Activated T-cell treated with anti-CD3 and anti-CD28 coated beads, Interleukin-2, amount 50 U/mL, for 24 hours (primary cell): ENCODE measurements around the gene HOXD9.

ENCODE experiments used
- DNase-seq: peaks from one replicate; pipeline ENCODE4 v3.0.0-alpha.2; 2020
- H3K27ac Mint-ChIP-seq: 2 replicates; pipeline ENCODE4 v1.8.0; 2020; ENCODE audit warnings: mild to moderate bottlenecking, mixed read lengths
- H3K27me3 Mint-ChIP-seq: 2 replicates; pipeline ENCODE4 v1.8.0; 2020; ENCODE audit warnings: mixed read lengths
- H3K36me3 Mint-ChIP-seq: 2 replicates; pipeline ENCODE4 v1.8.0; 2020; ENCODE audit warnings: low read depth, mixed read lengths
- H3K4me1 Mint-ChIP-seq: 2 replicates; pipeline ENCODE4 v1.8.0; 2020; ENCODE audit warnings: low read depth, mixed read lengths
- H3K4me3 Mint-ChIP-seq: 2 replicates; pipeline ENCODE4 v1.8.0; 2020; ENCODE audit warnings: mild to moderate bottlenecking, moderate library complexity, mixed read lengths
- H3K9me3 Mint-ChIP-seq: 2 replicates; pipeline ENCODE4 v1.8.0; 2020; ENCODE audit warnings: mixed read lengths

Gene HOXD9

GRCh38 chr2:176138923-176139660 lies 16.6 kb downstream of the HOXD9 start:
- Mint-ChIP-seq H3K4me3 (peak overlapping the region; percentile 27), H3K9me3 (no peaks in the 10 kb centered on the region), H3K4me1 (peaks cover 29% of the 10 kb centered on the region), H3K36me3 (no peaks in the 10 kb centered on the region), H3K27ac (no peak overlapping the region), H3K27me3 (peaks cover 95% of the 10 kb centered on the region)
- peak; percentile 26 for DNase-seq

GRCh38 chr2:176139661-176140512 lies 17.4 kb downstream of the HOXD9 start:
- Mint-ChIP-seq H3K4me1 (peaks cover 29% of the 10 kb centered on the region), H3K27me3 (peaks cover 93% of the 10 kb centered on the region), H3K27ac (no peak overlapping the region), H3K9me3 (no peaks in the 10 kb centered on the region), H3K36me3 (no peaks in the 10 kb centered on the region), H3K4me3 (peak overlapping the region; percentile 51)
- DNase-seq = peak; percentile 22

GRCh38 chr2:176140513-176141317 lies 18.2 kb downstream of the HOXD9 start:
- Mint-ChIP-seq H3K27me3 (peaks cover 93% of the 10 kb centered on the region), H3K36me3 (no peaks in the 10 kb centered on the region), H3K9me3 (no peaks in the 10 kb centered on the region), H3K4me3 (peak overlapping the region; percentile 51), H3K27ac (no peak overlapping the region), H3K4me1 (peaks cover 25% of the 10 kb centered on the region)
- peak; percentile 79 for DNase-seq

- Mint-ChIP-seq H3K27me3 (peaks cover 94% of the 10 kb centered on the region), H3K4me1 (peaks cover 20% of the 10 kb centered on the region), H3K27ac (no peak overlapping the region), H3K9me3 (no peaks in the 10 kb centered on the region), H3K4me3 (no peak overlapping the region), H3K36me3 (no peaks in the 10 kb centered on the region)
- DNase-seq = no peak
Observed at GRCh38 chr2:176142281-176142680, 19.8 kb downstream of the HOXD9 start.

- H3K4me3 Mint-ChIP-seq = no peak overlapping the region
Observed at GRCh38 chr2:176145085-176145969, 22.8 kb downstream of the HOXD9 start.

GRCh38 chr2:176146101-176146500 lies 23.6 kb downstream of the HOXD9 start:
- H3K9me3 Mint-ChIP-seq = no peaks in the 10 kb centered on the region
- no peak overlapping the region for H3K27ac Mint-ChIP-seq
- no peaks in the 10 kb centered on the region for H3K36me3 Mint-ChIP-seq
- H3K4me1 Mint-ChIP-seq = peaks cover 6% of the 10 kb centered on the region
- no peak overlapping the region for H3K4me3 Mint-ChIP-seq
- peaks cover 97% of the 10 kb centered on the region for H3K27me3 Mint-ChIP-seq
- DNase-seq = no peak

More at GRCh38 chr2:176145085-176145969, 22.8 kb downstream of the HOXD9 start:
- no peaks in the 10 kb centered on the region for H3K9me3 Mint-ChIP-seq
- peaks cover 8% of the 10 kb centered on the region for H3K4me1 Mint-ChIP-seq
- H3K27me3 Mint-ChIP-seq = peaks cover 94% of the 10 kb centered on the region
- no peak overlapping the region for H3K27ac Mint-ChIP-seq
- no peak for DNase-seq
- no peaks in the 10 kb centered on the region for H3K36me3 Mint-ChIP-seq

- no peak overlapping the region for H3K4me3 Mint-ChIP-seq
- no peak for DNase-seq
- no peaks in the 10 kb centered on the region for H3K9me3 Mint-ChIP-seq
- H3K36me3 Mint-ChIP-seq = no peaks in the 10 kb centered on the region
- H3K27me3 Mint-ChIP-seq = peaks cover 96% of the 10 kb centered on the region
- no peak overlapping the region for H3K27ac Mint-ChIP-seq
- peaks cover 6% of the 10 kb centered on the region for H3K4me1 Mint-ChIP-seq
Observed at GRCh38 chr2:176146645-176147044, 24.1 kb downstream of the HOXD9 start.

GRCh38 chr2:176147210-176147799 lies 24.8 kb downstream of the HOXD9 start:
- no peaks in the 10 kb centered on the region for H3K36me3 Mint-ChIP-seq
- H3K4me3 Mint-ChIP-seq = no peak overlapping the region
- peaks cover 95% of the 10 kb centered on the region for H3K27me3 Mint-ChIP-seq
- peak; percentile 24 for DNase-seq
- no peak overlapping the region for H3K27ac Mint-ChIP-seq
- H3K4me1 Mint-ChIP-seq = peaks cover 6% of the 10 kb centered on the region
- no peaks in the 10 kb centered on the region for H3K9me3 Mint-ChIP-seq

GRCh38 chr2:176147800-176148496 lies 25.4 kb downstream of the HOXD9 start:
- no peaks in the 10 kb centered on the region for H3K36me3 Mint-ChIP-seq
- H3K4me3 Mint-ChIP-seq = no peak overlapping the region
- no peak overlapping the region for H3K27ac Mint-ChIP-seq
- H3K27me3 Mint-ChIP-seq = peaks cover 94% of the 10 kb centered on the region
- peak; percentile 27 for DNase-seq
- H3K9me3 Mint-ChIP-seq = no peaks in the 10 kb centered on the region
- H3K4me1 Mint-ChIP-seq = peaks cover 6% of the 10 kb centered on the region

GRCh38 chr2:176148751-176149421 lies 26.4 kb downstream of the HOXD9 start:
- Mint-ChIP-seq H3K36me3 (no peaks in the 10 kb centered on the region), H3K4me3 (no peak overlapping the region), H3K4me1 (peaks cover 6% of the 10 kb centered on the region), H3K27ac (no peak overlapping the region), H3K27me3 (peaks cover 94% of the 10 kb centered on the region), H3K9me3 (no peaks in the 10 kb centered on the region)
- DNase-seq = no peak

GRCh38 chr2:176149481-176149938 lies 27.0 kb downstream of the HOXD9 start:
- no peak overlapping the region for H3K27ac Mint-ChIP-seq
- H3K36me3 Mint-ChIP-seq = no peaks in the 10 kb centered on the region
- H3K9me3 Mint-ChIP-seq = no peaks in the 10 kb centered on the region
- H3K4me1 Mint-ChIP-seq = peaks cover 6% of the 10 kb centered on the region
- no peak for DNase-seq
- H3K4me3 Mint-ChIP-seq = no peak overlapping the region
- H3K27me3 Mint-ChIP-seq = peaks cover 97% of the 10 kb centered on the region

- Mint-ChIP-seq H3K36me3 (no peaks in the 10 kb centered on the region), H3K27ac (no peak overlapping the region), H3K4me3 (no peak overlapping the region), H3K4me1 (peaks cover 6% of the 10 kb centered on the region), H3K27me3 (peaks cover 97% of the 10 kb centered on the region), H3K9me3 (no peaks in the 10 kb centered on the region)
- no peak for DNase-seq
Observed at GRCh38 chr2:176149939-176150583, 27.5 kb downstream of the HOXD9 start.
